Activated CD4-positive, alpha-beta memory T cell treated with anti-CD3 and anti-CD28 coated beads, Interleukin-2, amount 10 ng/mL, durations not matched to agents 7 days and 5 days (primary cell): ENCODE measurements around the gene LRP5. TPM values are rescaled to one million over a fixed set of nuclear protein-coding genes. Genes with fewer than 3 reads are reported as not detected.

Experiments used
- CTCF ChIA-PET: fragments of 350-600 bp; sonication (Branson Sonifier 250); formaldehyde crosslinking; loops from one replicate; lab custom pipeline; 2021; ENCODE audit warnings: antibody characterized with exemption, inconsistent platforms; lab: Charles Lee
- POLR2A ChIA-PET: fragments of 350-600 bp; sonication (Branson Sonifier 250); formaldehyde crosslinking; loops from one replicate; lab custom pipeline; 2021; ENCODE audit warnings: antibody characterized with exemption; lab: Charles Lee
- DNase-seq: peaks from one replicate; pipeline ENCODE4 v3.0.0-alpha.2; 2020
- H3K27ac Mint-ChIP-seq: one replicate; pipeline ENCODE4 v1.8.0; 2021; ENCODE audit warnings: mild to moderate bottlenecking, mixed read lengths
- H3K27me3 Mint-ChIP-seq: one replicate; pipeline ENCODE4 v1.8.0; 2021; ENCODE audit warnings: mixed read lengths
- H3K36me3 Mint-ChIP-seq: one replicate; pipeline ENCODE4 v1.8.0; 2021; ENCODE audit warnings: low read depth, mixed read lengths
- H3K4me1 Mint-ChIP-seq: one replicate; pipeline ENCODE4 v1.8.0; 2021; ENCODE audit warnings: mixed read lengths
- H3K4me3 Mint-ChIP-seq: one replicate; pipeline ENCODE4 v1.8.0; 2021; ENCODE audit warnings: mild to moderate bottlenecking, mixed read lengths
- H3K9me3 Mint-ChIP-seq: one replicate; pipeline ENCODE4 v1.8.0; 2021; ENCODE audit warnings: mixed read lengths
- total RNA-seq, 2 experiments: library from RNA; stranded (reverse); gene quantifications; one replicate each; pipeline ENCODE4 v1.2.3, GENCODE V29; 2021

The LRP5 gene
- total RNA-seq, 2 experiments from 2014 or later: 12.3 to 13.5 TPM

- peaks cover 7% of the 10 kb centered on the region for H3K9me3 Mint-ChIP-seq
- H3K4me3 Mint-ChIP-seq: no peak overlapping the region
- peaks cover 47% of the 10 kb centered on the region for H3K36me3 Mint-ChIP-seq
- H3K4me1 Mint-ChIP-seq: peaks cover 34% of the 10 kb centered on the region
- DNase-seq: no peak
- H3K27me3 Mint-ChIP-seq: no peaks in the 10 kb centered on the region
- H3K27ac Mint-ChIP-seq: no peak overlapping the region
- POLR2A ChIA-PET: no interaction called here
- CTCF ChIA-PET: interaction anchor here (0.8 kb wide), 1 partner anchor 28 kb away, joined by 4 read pairs; no protein-coding TSS in a partner anchor
Measured at GRCh38 chr11:68481579-68482240, 169.3 kb downstream of the LRP5 start.

GRCh38 chr11:68488623-68489022 lies 176.2 kb downstream of the LRP5 start:
- Mint-ChIP-seq H3K4me3 (no peak overlapping the region), H3K9me3 (peaks cover 4% of the 10 kb centered on the region), H3K27ac (no peak overlapping the region), H3K27me3 (no peaks in the 10 kb centered on the region), H3K4me1 (peaks cover 33% of the 10 kb centered on the region), H3K36me3 (peaks cover 30% of the 10 kb centered on the region)
- DNase-seq: no peak
- CTCF ChIA-PET: interaction anchor here (1.5 kb wide), 1 partner anchor 29 kb away, joined by 3 read pairs; no protein-coding TSS in a partner anchor
- POLR2A ChIA-PET: interaction anchor here (1.3 kb wide), 1 partner anchor 12 kb away, joined by 4 read pairs; no protein-coding TSS in a partner anchor

- ChIA-PET POLR2A (no interaction called here), CTCF (no interaction called here)
Measured at GRCh38 chr11:68495220-68495729, 182.9 kb downstream of the LRP5 start.

GRCh38 chr11:68495872-68496271 lies 183.5 kb downstream of the LRP5 start:
- Mint-ChIP-seq H3K27ac (no peak overlapping the region), H3K4me1 (peaks cover 24% of the 10 kb centered on the region), H3K36me3 (no peaks in the 10 kb centered on the region), H3K27me3 (no peaks in the 10 kb centered on the region), H3K4me3 (no peak overlapping the region), H3K9me3 (no peaks in the 10 kb centered on the region)
- ChIA-PET POLR2A (no interaction called here), CTCF (no interaction called here)
- DNase-seq: no peak

More at GRCh38 chr11:68495220-68495729, 182.9 kb downstream of the LRP5 start:
- no peaks in the 10 kb centered on the region for H3K27me3 Mint-ChIP-seq
- no peak overlapping the region for H3K4me3 Mint-ChIP-seq
- H3K36me3 Mint-ChIP-seq: peaks cover 5% of the 10 kb centered on the region
- no peak for DNase-seq
- H3K4me1 Mint-ChIP-seq: peaks cover 27% of the 10 kb centered on the region
- H3K9me3 Mint-ChIP-seq: no peaks in the 10 kb centered on the region
- no peak overlapping the region for H3K27ac Mint-ChIP-seq

GRCh38 chr11:68497761-68498160 lies 185.4 kb downstream of the LRP5 start:
- CTCF ChIA-PET: no interaction called here
- peaks cover 31% of the 10 kb centered on the region for H3K4me1 Mint-ChIP-seq
- H3K9me3 Mint-ChIP-seq: no peaks in the 10 kb centered on the region
- DNase-seq: no peak
- POLR2A ChIA-PET: no interaction called here
- no peak overlapping the region for H3K4me3 Mint-ChIP-seq
- no peaks in the 10 kb centered on the region for H3K36me3 Mint-ChIP-seq
- H3K27me3 Mint-ChIP-seq: no peaks in the 10 kb centered on the region
- no peak overlapping the region for H3K27ac Mint-ChIP-seq

GRCh38 chr11:68498321-68498720 lies 185.9 kb downstream of the LRP5 start:
- Mint-ChIP-seq H3K27ac (no peak overlapping the region), H3K9me3 (no peaks in the 10 kb centered on the region), H3K27me3 (no peaks in the 10 kb centered on the region), H3K4me3 (no peak overlapping the region), H3K36me3 (peaks cover under 1% of the 10 kb centered on the region), H3K4me1 (peaks cover 32% of the 10 kb centered on the region)
- DNase-seq: no peak
- POLR2A ChIA-PET: no interaction called here
- CTCF ChIA-PET: no interaction called here

Other genes with a start within 250 kb of the LRP5 start
- 1 to 10 TPM; 3.0 to 3.1 TPM for gene CHKA, start 191.2 kb upstream of the LRP5 start, total RNA-seq
- gene KMT5B, start 99.3 kb upstream of the LRP5 start, total RNA-seq: 10 to 100 TPM; 25.7 to 28.0 TPM
- 10 to 100 TPM; 24.0 to 27.4 TPM for gene C11orf24, start 40.6 kb upstream of the LRP5 start, total RNA-seq
- gene PPP6R3, start 148.2 kb downstream of the LRP5 start, total RNA-seq: 100 to 1,000 TPM; 105 to 115 TPM